NCI-H187 treated with DMSO at 0.1 percent for 48 hours (cell line): ENCODE data around the gene RNF157.
"Not testable (repeated sequence)": the region's sequence is repeated elsewhere in the genome, so short reads cannot be mapped to it uniquely, and the experiment has no call there.

Experiments used
- DNase-seq: peaks from one replicate; lab custom pipeline; 2025; lab: John Stamatoyannopoulos, UW

The RNF157 gene

DNA sequence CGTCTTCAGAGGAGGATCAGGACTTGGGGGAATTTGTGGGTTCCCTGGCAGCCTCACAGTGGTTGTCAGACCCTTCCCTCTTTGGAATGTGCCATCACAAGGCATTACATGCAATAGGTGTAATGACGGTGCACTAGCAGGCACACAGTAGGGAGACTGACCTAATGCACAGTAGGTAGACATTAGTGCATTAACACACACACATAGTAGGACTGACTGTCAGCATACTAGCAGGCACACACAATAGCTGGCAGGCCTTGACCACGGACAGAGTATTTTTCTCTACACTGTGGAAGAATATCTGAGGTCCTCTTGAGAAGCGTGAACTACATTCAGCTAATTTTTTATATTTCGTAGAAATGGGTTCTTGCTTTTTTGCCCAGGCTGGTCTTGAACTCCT is 14.0 kb upstream of the RNF157 start:
- no peak for DNase-seq

DNA sequence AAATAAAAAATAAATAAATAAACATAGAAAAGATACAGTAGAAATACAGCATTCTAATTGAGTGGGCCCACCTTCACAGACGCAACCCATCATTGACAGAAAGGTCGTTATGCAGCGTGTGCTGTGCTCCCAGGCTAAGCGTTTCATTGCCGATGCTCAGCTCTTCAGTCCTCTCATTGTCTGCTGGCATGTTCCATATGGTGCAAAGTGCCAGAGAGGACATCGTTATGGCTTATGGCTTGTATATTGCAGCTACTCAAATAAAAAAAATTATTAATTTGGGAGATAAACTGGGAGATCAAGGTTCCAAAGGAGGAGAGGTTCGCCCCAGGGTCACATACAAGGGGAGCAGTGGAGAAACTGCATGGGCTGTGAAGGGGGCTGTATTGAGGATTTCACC is 13.5 kb upstream of the RNF157 start:
- DNase-seq = no peak

DNA sequence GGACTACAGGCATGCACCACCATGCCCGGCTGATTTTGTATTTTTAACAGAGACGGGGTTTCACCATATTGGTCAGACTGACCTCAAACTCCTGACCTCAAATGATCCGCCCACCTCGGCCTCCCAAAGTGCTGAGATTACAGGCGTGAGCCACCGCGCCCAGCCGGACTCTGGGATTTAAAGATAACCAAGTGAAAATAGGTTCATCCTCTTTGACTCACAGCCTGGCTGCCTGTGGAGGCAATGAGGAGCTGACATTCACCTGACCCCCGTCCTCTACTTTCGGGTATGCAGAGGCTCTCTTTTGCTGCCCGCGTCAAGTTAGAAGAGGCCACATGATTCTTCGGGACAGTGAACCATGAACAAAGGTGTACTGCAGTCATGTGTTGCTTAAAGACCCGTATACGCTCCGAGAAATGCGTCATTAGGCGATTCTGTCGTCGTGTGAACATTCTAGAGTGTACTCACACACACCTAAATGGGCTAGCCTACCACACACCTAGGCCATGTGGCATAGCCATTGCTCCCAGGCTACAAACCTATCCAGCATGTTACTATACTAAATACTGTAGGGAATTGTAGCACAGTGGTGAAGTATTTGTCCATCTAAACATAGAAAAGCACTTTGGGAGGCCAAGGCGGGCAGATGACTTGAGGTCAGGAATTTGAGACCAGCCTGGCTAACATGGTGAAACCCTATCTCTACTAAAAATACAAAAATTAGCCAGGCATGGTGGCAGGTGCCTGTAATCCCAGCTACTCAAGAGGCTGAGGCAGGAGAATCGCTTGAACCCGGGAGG is 12.9 kb upstream of the RNF157 start:
- DNase-seq = not testable (repeated sequence)

- DNase-seq = no peak
Observed at GRCh38 chr17:76252040-76252954, 12.0 kb upstream of the RNF157 start.

- DNase-seq = no peak
Observed at GRCh38 chr17:76251478-76252039, 11.3 kb upstream of the RNF157 start.

- DNase-seq = no peak
Observed at GRCh38 chr17:76250141-76250540, 9.8 kb upstream of the RNF157 start.

DNA sequence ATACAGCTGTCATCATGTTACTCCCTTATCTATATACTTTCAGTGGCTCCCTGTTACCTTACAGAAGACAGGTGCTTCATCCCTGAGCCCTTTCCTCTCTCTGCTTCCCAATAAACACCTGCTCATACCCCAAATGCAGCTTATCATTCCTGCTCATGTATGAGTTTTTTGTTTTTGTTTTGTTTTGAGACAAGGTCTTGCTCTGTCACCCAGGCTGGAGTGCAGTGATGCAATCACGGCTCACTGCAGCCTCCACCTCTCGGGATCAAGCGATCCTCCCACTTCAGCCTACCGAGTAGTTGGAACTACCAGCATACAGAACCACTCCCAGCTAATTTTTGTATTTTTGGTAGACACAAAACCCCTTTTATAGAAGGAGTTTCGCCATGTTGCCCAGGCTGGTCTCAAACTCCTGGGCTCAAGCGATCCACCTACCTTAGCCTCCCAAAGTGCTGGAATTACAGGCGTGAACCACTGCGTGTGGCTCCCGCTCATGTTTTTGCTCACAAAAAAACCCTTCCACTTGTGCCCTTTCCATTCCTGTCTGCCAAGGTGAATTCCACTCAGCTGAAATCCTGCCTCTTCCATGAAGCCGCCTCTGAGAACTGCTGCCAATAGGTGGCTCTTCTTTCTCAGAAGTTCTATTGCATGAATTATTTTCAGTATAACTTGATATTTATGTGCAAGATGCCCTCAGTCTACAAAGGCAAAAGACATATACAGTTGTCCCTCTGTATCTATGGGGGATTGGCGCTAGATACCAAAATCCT is 7.9 kb upstream of the RNF157 start:
- DNase-seq = no peak

GRCh38 chr17:76247304-76247703 is 7.0 kb upstream of the RNF157 start:
- no peak for DNase-seq

DNA sequence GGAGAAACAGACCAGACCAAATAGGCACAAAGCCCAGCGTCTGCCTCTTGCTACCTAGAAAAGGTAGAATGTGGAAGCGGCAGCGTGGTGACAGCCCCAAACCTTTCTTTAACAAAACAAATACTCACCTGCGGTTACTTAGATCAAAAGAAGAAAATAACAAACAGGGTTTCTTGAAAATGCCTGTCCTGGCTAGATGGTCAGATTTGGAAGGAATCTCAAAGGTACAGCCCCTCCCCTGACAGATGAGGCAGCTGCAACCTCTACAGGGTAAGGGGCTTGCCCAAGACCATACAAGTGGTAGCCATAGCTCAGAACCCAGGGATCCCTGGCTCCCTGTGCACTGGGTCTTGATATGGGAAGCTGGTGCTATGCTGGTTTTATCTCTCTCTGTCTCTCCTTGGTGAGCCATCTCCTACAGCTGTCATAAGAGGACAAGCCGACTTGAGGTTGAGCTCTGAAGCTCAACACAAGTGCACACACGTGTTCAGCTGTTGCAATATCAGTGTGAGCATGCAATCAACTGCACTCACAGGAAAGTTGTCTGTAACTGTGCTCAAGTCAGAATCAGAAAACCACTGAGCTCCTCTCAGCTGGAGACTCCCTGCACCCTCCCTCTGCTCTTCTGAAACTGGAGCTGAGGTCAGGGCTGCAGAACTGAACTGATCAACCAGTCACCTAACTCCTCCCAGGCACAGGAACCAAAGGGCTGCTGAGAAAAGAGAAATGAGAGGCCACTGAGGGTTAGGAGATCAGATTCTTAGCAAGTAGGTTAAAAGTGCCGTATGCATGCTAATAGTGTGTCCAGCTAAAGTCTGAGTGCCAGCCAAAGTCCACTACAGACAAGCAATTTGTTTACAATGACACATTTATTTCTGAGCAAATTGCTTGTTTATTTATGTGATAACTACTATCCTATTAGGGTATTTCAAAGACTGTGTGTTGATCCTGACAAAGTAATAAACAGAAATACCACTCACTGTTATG is 6.1 kb upstream of the RNF157 start:
- DNase-seq = no peak

DNA sequence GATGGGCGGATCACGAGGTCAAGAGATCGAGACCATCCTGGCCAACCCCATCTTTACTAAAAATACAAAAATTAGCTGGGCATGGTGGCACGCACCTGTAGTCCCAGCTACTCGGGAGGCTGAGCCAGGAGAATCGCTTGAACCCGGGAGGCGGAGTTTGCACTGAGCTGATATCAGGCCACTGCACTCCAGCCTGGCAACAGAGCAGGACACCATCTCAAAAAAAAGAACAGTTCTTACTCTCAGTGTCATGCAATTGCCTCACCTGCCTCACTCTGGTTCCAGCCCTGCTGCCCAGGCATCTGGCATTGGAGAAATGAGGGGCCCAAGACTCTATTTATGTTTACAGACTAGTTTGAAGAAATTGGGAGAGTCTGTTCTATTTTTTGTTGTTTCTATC is 4.4 kb upstream of the RNF157 start:
- DNase-seq = not testable (repeated sequence)

DNA sequence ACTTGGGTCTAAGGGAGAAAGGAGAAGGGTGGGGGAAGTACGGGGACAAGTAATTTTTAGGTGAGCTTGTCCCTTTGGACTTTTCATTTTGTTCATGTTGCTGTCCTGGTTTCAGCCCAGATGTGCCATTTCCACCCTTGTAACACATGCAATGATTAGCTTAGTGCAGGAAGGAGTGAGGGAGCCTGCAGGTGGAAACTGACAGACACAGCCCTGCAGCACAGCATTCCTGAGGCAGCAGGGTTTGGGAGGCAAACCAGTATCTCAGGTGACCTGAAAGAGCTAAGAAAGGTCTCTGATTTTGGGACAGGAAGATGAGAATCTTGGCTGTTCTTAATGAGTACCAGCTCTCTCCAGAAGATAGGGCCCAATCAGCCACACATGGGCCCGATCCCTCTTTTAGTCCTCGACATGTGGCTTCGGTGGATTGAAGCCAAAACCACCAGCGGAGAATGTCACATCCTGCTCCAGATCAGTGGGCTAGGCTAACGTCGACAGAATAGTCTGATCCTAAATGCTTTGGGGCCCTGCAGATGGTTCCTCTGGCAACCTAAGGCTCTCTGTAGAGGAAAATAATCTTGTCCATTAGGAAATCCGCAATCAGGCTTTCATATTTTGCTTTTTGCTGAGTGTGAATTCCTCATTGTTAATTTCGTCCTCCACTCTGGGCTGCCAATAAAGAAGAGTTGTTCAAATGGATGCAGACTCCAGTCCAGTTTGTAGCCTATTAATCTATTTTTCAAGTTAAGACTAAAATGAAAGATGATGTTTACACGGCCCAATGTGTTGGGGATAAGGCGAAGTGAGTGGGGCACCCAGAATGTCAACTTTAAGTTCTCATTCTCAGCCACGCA is 3.8 kb upstream of the RNF157 start:
- no peak for DNase-seq

GRCh38 chr17:76241691-76242255 is 1.5 kb upstream of the RNF157 start:
- DNase-seq = no peak

DNA sequence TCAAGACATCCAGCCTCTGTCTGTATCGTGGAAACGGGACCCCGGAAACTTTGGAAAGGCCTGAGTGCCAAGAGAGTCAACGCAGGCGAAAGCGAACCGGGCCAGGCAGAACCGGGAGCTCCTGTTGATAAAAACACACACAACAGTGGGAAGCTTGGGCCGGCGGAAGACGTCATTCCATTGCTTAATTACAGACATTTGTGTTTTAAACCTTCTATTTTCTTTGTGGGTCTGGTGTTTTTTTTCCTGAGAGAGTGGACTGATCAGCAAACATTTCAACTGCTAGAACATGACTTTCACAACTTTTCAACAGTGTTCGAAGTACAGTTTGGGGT is 878 bp upstream of the RNF157 start:
- no peak for DNase-seq

DNA sequence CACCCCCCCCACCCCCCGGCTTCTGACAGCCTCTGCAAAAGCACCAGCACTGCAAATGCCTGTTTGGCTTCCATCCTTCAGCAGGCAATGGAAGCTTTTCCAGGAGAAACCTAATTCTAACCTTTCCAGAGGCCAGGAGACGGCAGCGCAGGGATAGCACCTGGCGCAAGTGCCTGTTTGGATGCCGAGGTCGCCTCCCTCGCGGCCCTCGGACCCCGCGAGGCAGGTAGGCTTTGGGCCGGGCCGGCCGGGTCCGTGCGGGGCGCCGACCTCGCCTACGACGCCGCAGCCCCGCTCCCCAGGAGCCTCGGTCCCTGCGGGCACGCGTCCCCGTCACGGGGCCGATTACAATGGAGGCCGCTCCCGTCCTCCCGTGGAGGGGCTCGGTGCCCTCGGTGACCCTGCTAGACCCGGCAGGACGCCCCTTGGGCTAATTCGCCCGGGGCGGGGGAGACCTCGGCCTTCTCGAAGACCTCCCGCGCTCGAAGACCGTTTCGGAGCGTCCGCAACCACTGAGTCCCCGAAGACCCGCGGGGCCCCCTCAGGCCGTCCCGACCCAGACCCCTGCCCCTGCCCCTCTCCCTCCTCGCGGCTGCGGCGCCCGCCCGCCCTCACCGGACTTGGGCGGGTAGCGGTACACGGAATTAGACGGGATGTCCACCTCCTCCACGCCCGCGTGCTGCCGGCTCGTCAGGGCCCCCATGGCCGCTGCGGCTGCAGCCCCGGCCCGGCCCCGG is 587 bp downstream of the RNF157 start:
- no peak for DNase-seq

- DNase-seq = no peak
Observed at GRCh38 chr17:76238847-76239537, 1.3 kb downstream of the RNF157 start.

- DNase-seq = no peak
Observed at GRCh38 chr17:76237859-76238313, 2.4 kb downstream of the RNF157 start.

DNA sequence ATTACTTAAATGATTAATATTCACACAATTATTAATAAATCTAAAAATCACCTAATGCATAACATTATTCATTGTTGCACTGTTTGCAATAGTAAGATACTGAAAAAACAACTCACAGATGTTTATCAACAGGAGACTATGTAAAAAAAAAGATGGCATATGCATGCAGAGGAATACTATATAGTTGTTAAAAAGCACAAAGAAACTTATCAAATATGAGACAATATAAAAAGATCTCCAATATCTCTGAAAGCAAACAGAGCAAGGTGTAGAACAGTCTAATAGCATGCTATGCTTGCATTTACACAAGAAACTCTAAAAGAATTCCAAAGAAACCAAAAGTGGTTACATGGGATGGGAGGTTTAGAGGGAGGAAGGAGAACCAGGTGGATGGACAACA is 3.7 kb downstream of the RNF157 start:
- DNase-seq = no peak

DNA sequence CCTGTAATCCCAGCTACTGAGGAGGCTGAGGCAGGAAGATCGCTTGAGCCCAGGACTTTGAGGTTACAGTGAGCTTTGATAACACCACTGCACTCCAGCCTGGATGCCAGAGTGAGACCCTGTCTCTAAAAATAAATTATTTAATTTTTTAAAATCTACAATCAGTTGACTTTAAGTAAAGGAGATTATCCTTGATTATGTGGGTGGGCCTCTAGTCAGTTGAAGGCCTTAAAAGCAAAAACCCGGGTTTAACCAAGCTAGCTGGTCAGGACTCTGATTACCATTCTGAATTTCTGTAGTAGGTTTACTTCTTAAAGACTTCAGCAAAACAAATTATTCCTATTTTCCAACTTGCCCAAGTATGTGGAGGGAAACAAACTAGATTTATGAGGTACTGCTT is 4.4 kb downstream of the RNF157 start:
- no peak for DNase-seq
